Adipocyte (in vitro differentiated cells): ENCODE data around the gene ZSWIM6.
"Not testable (repeated sequence)": the region's sequence is repeated elsewhere in the genome, so short reads cannot be mapped to it uniquely, and the experiment has no call there.

Source experiments
- DNase-seq: peaks from one replicate; pipeline ENCODE4 v3.0.0-alpha.2; 2015; ENCODE audit warnings: low read depth
- H3K27me3 ChIP-seq: replicated peaks from 2 replicates; pipeline ENCODE4 v1.7.0; 2013; ENCODE audit warnings: mild to moderate bottlenecking, low read length, moderate library complexity; ENCODE audit not compliant: control insufficient read depth, insufficient read depth
- H3K36me3 ChIP-seq: 2 replicates; pipeline ENCODE4 v1.7.0; 2013; ENCODE audit warnings: low read length, mild to moderate bottlenecking, moderate library complexity; ENCODE audit not compliant: control insufficient read depth, insufficient read depth, severe bottlenecking
- H3K4me1 ChIP-seq: 2 replicates; pipeline ENCODE4 v1.7.0; 2013; ENCODE audit warnings: mild to moderate bottlenecking, low read length, moderate library complexity; ENCODE audit not compliant: control insufficient read depth, insufficient read depth
- H3K4me3 ChIP-seq: 2 replicates; pipeline ENCODE4 v1.7.0; 2013; ENCODE audit warnings: mild to moderate bottlenecking, low read length, moderate library complexity
- H3K9ac ChIP-seq: 2 replicates; pipeline ENCODE4 v1.7.0; 2013; ENCODE audit warnings: mild to moderate bottlenecking, low read length, moderate library complexity
- H3K9me3 ChIP-seq: 2 replicates; pipeline ENCODE4 v1.7.0; 2013; ENCODE audit warnings: mild to moderate bottlenecking, low read length, moderate library complexity; ENCODE audit not compliant: control insufficient read depth

The ZSWIM6 gene

GRCh38 chr5:61402244-61402823 is 70.3 kb downstream of the ZSWIM6 start:
- Histone ChIP-seq H3K4me3 (no peak overlapping the region), H3K9ac (no peak overlapping the region), H3K27me3 (no peaks in the 10 kb centered on the region), H3K36me3 (no peaks in the 10 kb centered on the region), H3K9me3 (no peaks in the 10 kb centered on the region), H3K4me1 (peaks cover 22% of the 10 kb centered on the region)
- DNase-seq, result peak; percentile 25

GRCh38 chr5:61402970-61403900 is 71.2 kb downstream of the ZSWIM6 start:
- H3K36me3 ChIP-seq, result no peaks in the 10 kb centered on the region

GRCh38 chr5:61405511-61406295 is 73.6 kb downstream of the ZSWIM6 start:
- DNase-seq, result no peak

More at GRCh38 chr5:61402970-61403900, 71.2 kb downstream of the ZSWIM6 start:
- peak; percentile 48 for DNase-seq
- H3K4me3 ChIP-seq, result no peak overlapping the region
- H3K4me1 ChIP-seq, result peaks cover 18% of the 10 kb centered on the region
- H3K9ac ChIP-seq, result no peak overlapping the region
- H3K27me3 ChIP-seq, result no peaks in the 10 kb centered on the region
- H3K9me3 ChIP-seq, result no peaks in the 10 kb centered on the region

GRCh38 chr5:61406497-61406896 is 74.4 kb downstream of the ZSWIM6 start:
- not testable (repeated sequence) for H3K9me3 ChIP-seq, H3K27me3 ChIP-seq, H3K9ac ChIP-seq, DNase-seq, H3K4me3 ChIP-seq, H3K36me3 ChIP-seq
- peaks cover 33% of the 10 kb centered on the region for H3K4me1 ChIP-seq

More at GRCh38 chr5:61405511-61406295, 73.6 kb downstream of the ZSWIM6 start:
- no peaks in the 10 kb centered on the region for H3K9me3 ChIP-seq
- H3K36me3 ChIP-seq, result no peaks in the 10 kb centered on the region
- no peaks in the 10 kb centered on the region for H3K27me3 ChIP-seq
- peaks cover 34% of the 10 kb centered on the region for H3K4me1 ChIP-seq
- no peak overlapping the region for H3K9ac ChIP-seq
- H3K4me3 ChIP-seq, result no peak overlapping the region

- no peaks in the 10 kb centered on the region for H3K27me3 ChIP-seq
- no peaks in the 10 kb centered on the region for H3K9me3 ChIP-seq
- DNase-seq, result no peak
- no peak overlapping the region for H3K4me3 ChIP-seq
- H3K4me1 ChIP-seq, result peaks cover 27% of the 10 kb centered on the region
- no peaks in the 10 kb centered on the region for H3K36me3 ChIP-seq
- no peak overlapping the region for H3K9ac ChIP-seq
Observed at GRCh38 chr5:61407706-61408270, 75.7 kb downstream of the ZSWIM6 start.

- Histone ChIP-seq H3K27me3 (no peaks in the 10 kb centered on the region), H3K36me3 (no peaks in the 10 kb centered on the region), H3K4me3 (peak overlapping the region; percentile 76), H3K9ac (peak overlapping the region; percentile 49), H3K9me3 (no peaks in the 10 kb centered on the region), H3K4me1 (peaks cover 18% of the 10 kb centered on the region)
- peak; percentile 100 for DNase-seq
Observed at GRCh38 chr5:61408476-61409168, 76.6 kb downstream of the ZSWIM6 start.

GRCh38 chr5:61409568-61409967 is 77.5 kb downstream of the ZSWIM6 start:
- Histone ChIP-seq H3K9ac (peak overlapping the region; percentile 49), H3K4me1 (peaks cover 18% of the 10 kb centered on the region), H3K36me3 (no peaks in the 10 kb centered on the region), H3K4me3 (peak overlapping the region; percentile 76), H3K9me3 (no peaks in the 10 kb centered on the region), H3K27me3 (no peaks in the 10 kb centered on the region)
- peak; percentile 78 for DNase-seq

GRCh38 chr5:61410811-61411210 is 78.8 kb downstream of the ZSWIM6 start:
- Histone ChIP-seq H3K4me3 (no peak overlapping the region), H3K9me3 (no peaks in the 10 kb centered on the region), H3K27me3 (no peaks in the 10 kb centered on the region), H3K36me3 (no peaks in the 10 kb centered on the region), H3K4me1 (peaks cover 18% of the 10 kb centered on the region), H3K9ac (no peak overlapping the region)
- no peak for DNase-seq

- Histone ChIP-seq H3K36me3 (no peaks in the 10 kb centered on the region), H3K4me3 (no peak overlapping the region), H3K4me1 (peaks cover 18% of the 10 kb centered on the region), H3K9ac (no peak overlapping the region), H3K27me3 (no peaks in the 10 kb centered on the region), H3K9me3 (no peaks in the 10 kb centered on the region)
- no peak for DNase-seq
Observed at GRCh38 chr5:61412361-61412760, 80.3 kb downstream of the ZSWIM6 start.

- not testable (repeated sequence) for H3K9me3 ChIP-seq, DNase-seq, H3K4me3 ChIP-seq, H3K27me3 ChIP-seq, H3K36me3 ChIP-seq, H3K9ac ChIP-seq
- peaks cover 16% of the 10 kb centered on the region for H3K4me1 ChIP-seq
Observed at GRCh38 chr5:61413205-61413604, 81.1 kb downstream of the ZSWIM6 start.
